Bronchus fibroblast of lung (primary cell): ENCODE data around the gene CCL20. TPM values are rescaled to one million over a fixed set of nuclear protein-coding genes. Genes with fewer than 3 reads are reported as not detected.

Source experiments
- total RNA-seq: library from RNA; depleted of rRNA; stranded (reverse); fragments of >200 nt; gene quantifications from 2 replicates; pipeline ENCODE4 v1.2.3, GENCODE V29; 2015

The CCL20 gene
- total RNA-seq: 1.5 and 2.2 TPM in 2 replicates

GRCh38 chr2:227813562-227814353 is at the start of gene CCL20:
TSS of gene CCL20 (plus strand) at chr2:227813842. CDS start at chr2:227813912, 70 bp downstream.

Other genes with a start within 250 kb of the CCL20 start
- not detected in 2 replicates for gene SCYGR2, start 214.9 kb upstream of the CCL20 start, total RNA-seq
- gene SCYGR3, start 199.0 kb upstream of the CCL20 start, total RNA-seq: not detected in 2 replicates
- not detected in 2 replicates for gene SCYGR4, start 196.3 kb upstream of the CCL20 start, total RNA-seq
- not detected in 2 replicates for gene SCYGR5, start 147.0 kb upstream of the CCL20 start, total RNA-seq
- 0.17 and 0.59 TPM in 2 replicates for gene SLC19A3, start 95.8 kb upstream of the CCL20 start, total RNA-seq
- not detected in 2 replicates for gene SCYGR6, start 89.1 kb upstream of the CCL20 start, total RNA-seq
- gene SCYGR7, start 85.5 kb upstream of the CCL20 start, total RNA-seq: not detected in 2 replicates
- not detected in 2 replicates for gene SCYGR8, start 67.9 kb upstream of the CCL20 start, total RNA-seq
- 4.9 and 6.5 TPM in 2 replicates for gene DAW1, start 57.8 kb downstream of the CCL20 start, total RNA-seq